DMS153 treated with DMSO at 0.1 percent for 48 hours (cell line): Measurements from ENCODE around the gene CLEC18C.
"Not testable (repeated sequence)": the region's sequence is repeated elsewhere in the genome, so short reads cannot be mapped to it uniquely, and the experiment has no call there.

ENCODE experiments used
- DNase-seq: peaks from one replicate; lab custom pipeline; 2025; ENCODE audit not compliant: unreplicated experiment; lab: John Stamatoyannopoulos, UW

Gene CLEC18C

GRCh38 chr16:70173212-70173837 is at the start of gene CLEC18C:
Gene CLEC18C, plus strand, starts transcription at chr16:70173787. Its CDS starts 492 bp downstream, at chr16:70174279.
- not testable (repeated sequence) for DNase-seq

GRCh38 chr16:70123822-70124221 is 49.8 kb upstream of the CLEC18C start:
- DNase-seq: not testable (repeated sequence)

GRCh38 chr16:70126226-70126625 is 47.4 kb upstream of the CLEC18C start:
- DNase-seq: not testable (repeated sequence)

- DNase-seq: not testable (repeated sequence)
Measured at GRCh38 chr16:70127706-70128105, 45.9 kb upstream of the CLEC18C start.

- DNase-seq: not testable (repeated sequence)
Measured at GRCh38 chr16:70128844-70129243, 44.7 kb upstream of the CLEC18C start.

- not testable (repeated sequence) for DNase-seq
Measured at GRCh38 chr16:70135796-70136195, 37.8 kb upstream of the CLEC18C start.

- not testable (repeated sequence) for DNase-seq
Measured at GRCh38 chr16:70136595-70136994, 37.0 kb upstream of the CLEC18C start.

GRCh38 chr16:70142739-70143138 is 30.8 kb upstream of the CLEC18C start:
- DNase-seq: not testable (repeated sequence)

- not testable (repeated sequence) for DNase-seq
Measured at GRCh38 chr16:70143231-70143895, 30.2 kb upstream of the CLEC18C start.

- DNase-seq: not testable (repeated sequence)
Measured at GRCh38 chr16:70147853-70148252, 25.7 kb upstream of the CLEC18C start.

- not testable (repeated sequence) for DNase-seq
Measured at GRCh38 chr16:70148453-70148852, 25.1 kb upstream of the CLEC18C start.

- not testable (repeated sequence) for DNase-seq
Measured at GRCh38 chr16:70149296-70149695, 24.3 kb upstream of the CLEC18C start.

GRCh38 chr16:70151391-70151790 is 22.2 kb upstream of the CLEC18C start:
- no peak for DNase-seq

GRCh38 chr16:70151941-70152509 is 21.6 kb upstream of the CLEC18C start:
- no peak for DNase-seq

GRCh38 chr16:70152578-70153302 is 20.8 kb upstream of the CLEC18C start:
- DNase-seq: no peak

- DNase-seq: not testable (repeated sequence)
Measured at GRCh38 chr16:70154736-70155135, 18.9 kb upstream of the CLEC18C start.

GRCh38 chr16:70156207-70156978 is 17.2 kb upstream of the CLEC18C start:
- DNase-seq: no peak

- DNase-seq: no peak
Measured at GRCh38 chr16:70157105-70157476, 16.5 kb upstream of the CLEC18C start.

- DNase-seq: no peak
Measured at GRCh38 chr16:70157477-70158260, 15.9 kb upstream of the CLEC18C start.
